PC-9 (cell line): Measurements from ENCODE around the gene EYS.

Experiments used
- CTCF ChIP-seq: fragments of 200-600 bp; sonication (generic); conservative IDR thresholded peaks from 2 replicates; pipeline ENCODE4 v1.6.1; 2017; ENCODE audit warnings: mixed run types, antibody characterized with exemption, mild to moderate bottlenecking, moderate library complexity
- EZH2 ChIP-seq: fragments of 200-600 bp; sonication (generic); IDR thresholded peaks from 2 replicates; pipeline ENCODE4 v1.8.0; 2017; ENCODE audit warnings: antibody characterized with exemption, low read depth

GRCh38 chr6:63975699-63976098 is 1731.3 kb downstream of the EYS start:
- TF ChIP-seq CTCF (no peak), EZH2 (no peak)
